BLaER1 (cell line): ENCODE measurements around the gene SATL1.
"Not testable (repeated sequence)": the region's sequence is repeated elsewhere in the genome, so short reads cannot be mapped to it uniquely, and the experiment has no call there.

Experiments
- H3K27ac ChIP-seq: shearing (Covaris generic); formaldehyde crosslinking; 2 replicates; pipeline ENCODE4 v1.8.1; 2022
- H3K27me3 ChIP-seq: shearing (Covaris generic); formaldehyde crosslinking; 2 replicates; pipeline ENCODE4 v1.8.1; 2022
- H3K36me3 ChIP-seq: shearing (Covaris generic); formaldehyde crosslinking; 2 replicates; pipeline ENCODE4 v1.8.1; 2022
- H3K4me1 ChIP-seq: shearing (Covaris generic); formaldehyde crosslinking; 2 replicates; pipeline ENCODE4 v1.8.1; 2022
- H3K4me2 ChIP-seq: shearing (Covaris generic); formaldehyde crosslinking; 2 replicates; pipeline ENCODE4 v1.8.1; 2022
- H3K4me3 ChIP-seq: shearing (Covaris generic); formaldehyde crosslinking; 2 replicates; pipeline ENCODE4 v1.8.1; 2022
- H3K9ac ChIP-seq: shearing (Covaris generic); formaldehyde crosslinking; 2 replicates; pipeline ENCODE4 v1.8.1; 2022
- H3K9me3 ChIP-seq: shearing (Covaris generic); formaldehyde crosslinking; 2 replicates; pipeline ENCODE4 v1.8.1; 2022
- H4K20me1 ChIP-seq: shearing (Covaris generic); formaldehyde crosslinking; 2 replicates; pipeline ENCODE4 v1.8.1; 2022
- Cebpa-rat ChIP-seq: shearing (Covaris generic); IDR thresholded peaks from 2 replicates; pipeline ENCODE4 v1.8.1; 2022

SATL1 gene, protein sequence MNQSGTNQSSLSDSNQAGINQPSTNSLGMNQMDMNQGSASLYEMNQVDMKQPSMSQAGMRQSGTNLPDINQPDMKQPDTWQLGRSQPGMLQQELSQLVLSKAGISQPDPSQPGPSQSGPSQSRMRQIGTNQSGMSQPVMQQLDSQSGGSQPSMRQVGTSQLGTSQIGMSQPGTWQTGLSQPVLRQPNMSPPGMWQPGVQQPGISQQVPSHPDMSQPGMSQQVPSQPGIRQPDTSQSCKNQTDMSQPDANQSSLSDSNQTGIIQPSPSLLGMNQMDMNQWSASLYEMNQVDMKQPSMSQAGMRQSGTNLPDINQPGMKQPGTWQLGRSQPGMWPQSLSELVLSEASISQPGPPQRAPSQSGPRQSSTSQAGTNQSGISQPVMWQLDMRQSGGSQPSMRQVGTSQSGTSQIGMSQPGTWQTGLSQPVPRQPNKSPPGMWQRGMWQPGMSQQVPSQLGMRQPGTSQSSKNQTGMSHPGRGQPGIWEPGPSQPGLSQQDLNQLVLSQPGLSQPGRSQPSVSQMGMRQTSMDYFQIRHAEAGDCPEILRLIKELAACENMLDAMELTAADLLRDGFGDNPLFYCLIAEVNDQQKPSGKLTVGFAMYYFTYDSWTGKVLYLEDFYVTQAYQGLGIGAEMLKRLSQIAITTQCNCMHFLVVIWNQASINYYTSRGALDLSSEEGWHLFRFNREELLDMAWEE

GRCh38 chrX:85243761-85244449 lies at the start of gene SATL1, which contains the start of gene ZNF711:
Gene SATL1, minus strand, starts transcription at chrX:85243779. Its CDS starts 134,811 bp downstream, at chrX:85108968.
Gene ZNF711, plus strand, starts transcription at chrX:85243991. Its CDS starts 3,582 bp downstream, at chrX:85247573.
- peaks cover 11% of the 10 kb centered on the region; the same call in 1 of the 2 replicates for H3K4me1 ChIP-seq
- H3K4me3 ChIP-seq = peak within 1 kb of the TSS; percentile 75
- H3K9ac ChIP-seq = peak within 1 kb of the TSS; percentile 85
- TF ChIP-seq Cebpa-rat = no peak
- H3K9me3 ChIP-seq = no peaks in the 10 kb centered on the region
- no peaks in the 10 kb centered on the region for H4K20me1 ChIP-seq
- peak within 1 kb of the TSS; percentile 85 for H3K27ac ChIP-seq
- peaks cover 4% of the 10 kb centered on the region; the same call in 1 of the 2 replicates for H3K36me3 ChIP-seq
- H3K4me2 ChIP-seq = peak within 1 kb of the TSS; percentile 53
- peaks cover 42% of the 10 kb centered on the region for H3K27me3 ChIP-seq

DNA sequence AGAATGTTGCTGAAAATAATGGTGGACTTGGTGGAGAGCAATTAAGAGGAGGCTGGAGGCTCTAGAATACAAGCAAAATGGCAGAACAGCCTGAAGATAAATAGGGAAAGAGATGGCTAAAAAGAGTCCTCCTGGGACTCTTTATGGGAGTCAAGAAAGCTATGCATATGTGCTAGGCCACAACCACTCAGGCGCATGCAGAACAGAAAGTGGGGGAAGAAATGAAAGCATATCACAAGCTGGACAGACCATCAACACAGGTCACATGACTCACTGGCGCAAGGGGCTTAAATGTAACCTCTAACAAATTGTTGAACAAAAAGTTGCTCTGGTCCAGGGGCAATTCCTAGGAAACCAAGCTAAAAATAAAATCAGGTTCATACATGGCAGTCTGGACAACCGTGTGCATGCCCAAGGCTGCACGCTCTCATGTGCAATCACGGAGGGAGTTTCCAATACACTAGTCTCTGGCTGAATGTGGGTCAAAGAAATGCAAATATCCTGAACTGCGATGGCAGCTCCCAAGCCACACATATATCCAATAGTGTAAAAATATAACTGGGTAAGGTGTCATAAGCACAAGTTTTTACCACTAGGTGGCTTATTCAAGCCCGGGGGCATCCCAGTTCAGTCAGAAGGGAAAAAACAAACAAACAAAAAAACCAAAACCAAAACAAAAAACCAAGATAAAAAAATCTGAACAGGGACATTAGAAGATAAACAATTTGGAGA lies 45.6 kb upstream of the SATL1 start:
- Histone ChIP-seq H3K27ac (no peak overlapping the region), H3K27me3 (peaks cover 39% of the 10 kb centered on the region), H3K4me1 (no peaks in the 10 kb centered on the region), H3K36me3 (no peaks in the 10 kb centered on the region), H3K4me3 (no peak overlapping the region), H3K9me3 (peaks cover 13% of the 10 kb centered on the region), H3K4me2 (no peak overlapping the region), H4K20me1 (no peaks in the 10 kb centered on the region), H3K9ac (no peak overlapping the region)
- TF ChIP-seq Cebpa-rat = no peak

- not testable (repeated sequence) for H3K4me1 ChIP-seq, H3K4me2 ChIP-seq, H3K4me3 ChIP-seq, H3K27ac ChIP-seq, H4K20me1 ChIP-seq, H3K36me3 ChIP-seq, H3K9me3 ChIP-seq, H3K9ac ChIP-seq
- H3K27me3 ChIP-seq = peaks cover 31% of the 10 kb centered on the region
Measured at GRCh38 chrX:85285286-85285685, 41.7 kb upstream of the SATL1 start.

DNA sequence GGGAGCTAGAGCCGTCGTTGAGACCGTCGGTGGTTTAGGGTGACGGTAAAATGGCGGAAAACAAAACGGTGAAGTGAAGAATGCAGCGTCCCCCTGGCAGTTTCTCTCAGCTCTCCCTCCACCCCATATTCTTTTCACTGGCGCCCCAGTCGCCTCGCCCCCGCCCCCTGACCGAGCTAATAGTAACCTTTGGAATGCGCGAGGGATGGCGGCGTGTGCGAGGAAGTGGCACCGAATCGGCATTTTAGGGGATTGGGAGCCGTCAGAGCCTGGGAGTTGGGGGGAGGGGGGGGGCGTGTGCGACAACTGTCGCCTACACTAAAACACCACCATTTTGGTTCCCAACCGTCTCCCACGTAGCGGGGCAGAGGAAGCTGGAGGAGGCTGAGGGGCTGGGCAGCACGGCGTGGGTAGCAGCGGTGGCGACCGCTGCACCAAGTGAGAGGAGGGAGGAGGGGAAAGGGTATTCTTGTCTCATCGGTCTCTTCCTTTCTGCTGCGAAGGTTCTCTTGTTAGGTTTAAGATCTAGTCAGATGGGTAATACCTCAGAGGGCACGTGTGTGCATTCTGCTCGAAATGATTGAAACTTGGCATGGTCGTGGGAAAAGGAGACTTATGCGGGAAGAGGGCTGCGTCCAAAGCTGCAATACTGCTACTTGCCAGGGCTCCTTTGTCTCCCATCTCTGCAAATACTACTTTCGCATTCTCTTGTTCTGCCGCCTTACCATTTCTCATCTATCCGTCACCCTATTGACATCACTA lies 1.1 kb upstream of the SATL1 start:
- Histone ChIP-seq H3K4me3 (peak overlapping the region; percentile 75), H3K9me3 (no peaks in the 10 kb centered on the region), H4K20me1 (no peaks in the 10 kb centered on the region), H3K9ac (peak overlapping the region; percentile 85), H3K36me3 (peaks cover 4% of the 10 kb centered on the region; the same call in 1 of the 2 replicates), H3K4me1 (peaks cover 11% of the 10 kb centered on the region; the same call in 1 of the 2 replicates), H3K4me2 (peak overlapping the region; percentile 53), H3K27ac (peak overlapping the region; percentile 85), H3K27me3 (peaks cover 42% of the 10 kb centered on the region)
- TF ChIP-seq Cebpa-rat = no peak

DNA sequence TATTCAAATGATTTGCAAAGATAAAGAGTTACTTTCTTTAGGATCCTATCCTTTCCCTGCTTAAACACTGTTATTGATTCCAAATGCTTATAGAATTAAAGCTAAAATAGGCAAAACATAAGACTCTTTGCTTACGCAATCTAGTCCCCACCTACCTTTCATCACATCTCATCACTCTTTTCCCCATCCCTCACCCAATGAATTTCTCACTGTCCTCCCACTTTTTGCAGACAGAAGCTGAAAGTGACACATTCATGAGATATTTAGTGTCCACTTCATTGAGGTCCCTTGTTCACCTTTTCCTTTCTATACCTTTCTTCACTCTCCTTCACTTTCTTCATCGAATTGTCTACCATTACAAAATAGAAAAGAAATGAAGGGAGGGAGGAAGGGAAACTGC lies 424 bp downstream of the SATL1 start:
- H3K4me2 ChIP-seq = peak overlapping the region; percentile 53; the same call in 1 of the 2 replicates
- no peak overlapping the region for H3K4me3 ChIP-seq
- no peak overlapping the region for H3K9ac ChIP-seq

DNA sequence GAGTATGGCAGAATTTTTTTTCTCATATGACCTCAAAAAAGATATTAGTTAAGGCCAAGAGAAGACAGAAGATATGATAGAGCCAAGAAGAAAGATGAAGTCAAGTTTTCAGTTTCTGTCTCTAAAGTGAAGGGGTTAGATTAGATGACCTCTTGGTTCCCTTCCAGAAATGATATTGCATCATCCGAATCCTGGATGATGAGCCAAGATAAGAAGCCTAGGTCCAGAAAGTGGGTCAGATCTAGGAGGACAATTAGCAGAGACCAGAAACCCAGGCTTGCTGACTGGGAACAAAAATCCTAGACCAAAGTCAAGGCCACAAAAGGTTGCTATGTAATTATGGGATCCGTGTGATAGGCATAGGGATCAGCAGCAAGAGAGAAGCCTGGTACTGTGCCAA lies 20.2 kb downstream of the SATL1 start:
- TF ChIP-seq Cebpa-rat = no peak
- no peak overlapping the region for H3K9ac ChIP-seq
- peaks cover 5% of the 10 kb centered on the region; the same call in 1 of the 2 replicates for H4K20me1 ChIP-seq
- no peaks in the 10 kb centered on the region for H3K4me1 ChIP-seq
- H3K36me3 ChIP-seq = no peaks in the 10 kb centered on the region
- no peak overlapping the region for H3K27ac ChIP-seq
- H3K4me2 ChIP-seq = no peak overlapping the region
- peaks cover 74% of the 10 kb centered on the region for H3K27me3 ChIP-seq
- no peak overlapping the region for H3K4me3 ChIP-seq
- no peaks in the 10 kb centered on the region for H3K9me3 ChIP-seq

More for the DNA sequence above, 424 bp downstream of the SATL1 start:
- peaks cover 11% of the 10 kb centered on the region; the same call in 1 of the 2 replicates for H3K4me1 ChIP-seq
- H3K27ac ChIP-seq = no peak overlapping the region
- peaks cover 40% of the 10 kb centered on the region for H3K27me3 ChIP-seq
- H4K20me1 ChIP-seq = no peaks in the 10 kb centered on the region
- H3K9me3 ChIP-seq = no peaks in the 10 kb centered on the region
- peaks cover 2% of the 10 kb centered on the region; the same call in 1 of the 2 replicates for H3K36me3 ChIP-seq
- no peak for TF ChIP-seq Cebpa-rat

- peaks cover 69% of the 10 kb centered on the region for H3K27me3 ChIP-seq
- no peak overlapping the region for H3K4me2 ChIP-seq
- H3K9me3 ChIP-seq = no peaks in the 10 kb centered on the region
- no peaks in the 10 kb centered on the region for H3K36me3 ChIP-seq
- peaks cover 5% of the 10 kb centered on the region; the same call in 1 of the 2 replicates for H4K20me1 ChIP-seq
- H3K4me1 ChIP-seq = no peaks in the 10 kb centered on the region
- no peak overlapping the region for H3K9ac ChIP-seq
- no peak overlapping the region for H3K4me3 ChIP-seq
- H3K27ac ChIP-seq = no peak overlapping the region
- TF ChIP-seq Cebpa-rat = no peak
Measured at GRCh38 chrX:85221361-85221760, 22.2 kb downstream of the SATL1 start.

GRCh38 chrX:85215946-85216345 lies 27.6 kb downstream of the SATL1 start:
- Histone ChIP-seq H3K27ac (no peak overlapping the region), H3K36me3 (no peaks in the 10 kb centered on the region), H3K27me3 (peaks cover 54% of the 10 kb centered on the region), H4K20me1 (no peaks in the 10 kb centered on the region), H3K4me1 (no peaks in the 10 kb centered on the region), H3K4me3 (no peak overlapping the region), H3K9me3 (no peaks in the 10 kb centered on the region), H3K9ac (no peak overlapping the region), H3K4me2 (no peak overlapping the region)
- TF ChIP-seq Cebpa-rat = no peak
